ENCODE data around the gene E2F1.

E2F1 gene

GRCh38 chr20:33684533-33685327, 1.5 kb downstream of the E2F1 start:
- no peaks in the 10 kb centered on the region for H3K9me3 Mint-ChIP-seq
- no peak for ATAC-seq
- peaks cover 53% of the 10 kb centered on the region for H3K4me1 Mint-ChIP-seq
- H3K36me3 Mint-ChIP-seq = no peaks in the 10 kb centered on the region
- H3K4me3 Mint-ChIP-seq = peak overlapping the region; percentile 86
- peak overlapping the region; percentile 84 for H3K27ac Mint-ChIP-seq
- H3K27me3 Mint-ChIP-seq = no peaks in the 10 kb centered on the region

GRCh38 chr20:33681728-33682353, 4.3 kb downstream of the E2F1 start:
- peaks cover 53% of the 10 kb centered on the region for H3K4me1 Mint-ChIP-seq
- no peaks in the 10 kb centered on the region for H3K9me3 Mint-ChIP-seq
- H3K4me3 Mint-ChIP-seq = no peak overlapping the region
- H3K27ac Mint-ChIP-seq = peak overlapping the region; percentile 71
- H3K36me3 Mint-ChIP-seq = no peaks in the 10 kb centered on the region
- no peaks in the 10 kb centered on the region for H3K27me3 Mint-ChIP-seq
- ATAC-seq = no peak

DNA sequence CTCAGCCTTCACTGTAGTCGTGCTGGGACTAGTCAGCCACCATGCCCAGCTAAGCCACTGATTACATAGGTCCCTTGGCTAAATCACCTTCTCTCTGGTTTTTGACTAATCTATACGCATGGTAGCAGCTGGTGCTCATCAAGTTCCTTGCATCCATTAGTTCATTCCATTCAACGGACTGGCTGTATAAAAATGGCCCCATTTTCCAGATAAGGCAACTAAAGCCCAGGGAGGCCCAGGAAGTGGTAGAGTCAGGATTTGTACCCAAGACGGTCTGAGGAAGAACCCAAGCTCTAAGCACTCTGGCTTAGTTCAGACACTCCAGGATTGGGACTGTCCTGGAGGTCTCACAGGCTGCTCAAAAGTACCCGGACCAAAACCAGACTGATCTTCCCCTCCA, 4.9 kb downstream of the E2F1 start:
- peaks cover 48% of the 10 kb centered on the region for H3K4me1 Mint-ChIP-seq
- H3K27me3 Mint-ChIP-seq = no peaks in the 10 kb centered on the region
- no peaks in the 10 kb centered on the region for H3K36me3 Mint-ChIP-seq
- H3K9me3 Mint-ChIP-seq = no peaks in the 10 kb centered on the region
- no peak overlapping the region for H3K4me3 Mint-ChIP-seq
- no peak for ATAC-seq
- no peak overlapping the region for H3K27ac Mint-ChIP-seq

DNA sequence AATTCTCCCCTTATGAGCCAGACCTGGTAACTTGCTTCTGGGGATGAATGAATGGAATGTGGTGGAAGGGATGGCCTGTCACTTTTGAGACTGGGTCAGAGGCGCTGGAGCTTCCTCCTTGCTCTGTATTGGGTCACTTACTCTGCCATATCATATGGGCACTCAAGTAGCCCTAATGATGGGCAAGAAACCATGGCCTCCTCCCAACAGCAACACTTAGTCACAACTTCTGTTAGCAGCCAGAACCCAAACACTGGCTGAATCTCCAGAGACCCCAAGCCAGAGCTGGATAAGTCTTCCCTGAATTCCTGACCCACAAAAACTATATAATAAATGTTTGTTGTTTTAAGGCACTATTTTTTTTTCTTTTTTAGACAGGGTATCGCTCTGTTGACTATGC, 5.5 kb downstream of the E2F1 start:
- H3K27me3 Mint-ChIP-seq = no peaks in the 10 kb centered on the region
- H3K4me1 Mint-ChIP-seq = peaks cover 48% of the 10 kb centered on the region
- H3K27ac Mint-ChIP-seq = peak overlapping the region; percentile 32
- no peaks in the 10 kb centered on the region for H3K36me3 Mint-ChIP-seq
- no peak overlapping the region for H3K4me3 Mint-ChIP-seq
- no peaks in the 10 kb centered on the region for H3K9me3 Mint-ChIP-seq
- no peak for ATAC-seq

GRCh38 chr20:33679758-33680485, 6.3 kb downstream of the E2F1 start:
- peak; percentile 92 for ATAC-seq
- Mint-ChIP-seq H3K4me1 (peaks cover 45% of the 10 kb centered on the region), H3K27ac (peak overlapping the region; percentile 32), H3K36me3 (no peaks in the 10 kb centered on the region), H3K9me3 (no peaks in the 10 kb centered on the region), H3K27me3 (no peaks in the 10 kb centered on the region), H3K4me3 (peak overlapping the region; percentile 21)

DNA sequence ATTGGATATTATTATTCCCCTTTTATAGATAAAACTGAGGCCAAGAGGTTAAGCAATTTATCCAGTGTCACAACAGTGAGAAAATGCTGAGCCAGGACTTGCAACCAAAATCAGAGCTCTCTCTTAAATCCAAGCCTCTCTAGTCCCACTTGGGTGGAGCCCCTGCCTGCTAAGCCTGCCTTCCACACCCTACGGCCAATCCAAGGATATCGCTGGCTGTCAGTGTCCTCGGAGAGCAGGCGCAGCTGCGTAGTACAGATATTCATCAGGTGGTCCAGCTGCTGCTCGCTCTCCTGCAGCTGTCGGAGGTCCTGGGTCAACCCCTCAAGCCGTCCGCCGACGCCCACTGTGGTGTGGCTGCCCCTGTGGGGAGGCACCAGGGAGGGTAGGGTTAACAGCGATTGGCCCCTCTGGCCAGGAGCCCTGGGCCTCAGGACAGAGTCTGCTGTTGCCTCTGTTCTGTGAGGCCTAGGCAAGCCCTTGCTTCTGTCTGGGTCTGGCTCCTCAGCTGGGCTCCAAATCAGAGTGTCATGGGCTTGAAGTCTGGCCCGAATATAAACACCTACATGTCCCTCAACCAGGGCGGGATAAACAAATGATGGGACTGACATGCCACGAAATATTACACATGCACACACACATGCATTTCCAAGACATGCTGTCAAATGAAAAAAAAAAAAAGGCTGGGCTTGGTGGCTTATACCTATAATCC, 8.0 kb downstream of the E2F1 start:
- H3K4me1 Mint-ChIP-seq = peaks cover 49% of the 10 kb centered on the region
- no peaks in the 10 kb centered on the region for H3K27me3 Mint-ChIP-seq
- no peaks in the 10 kb centered on the region for H3K9me3 Mint-ChIP-seq
- no peak overlapping the region for H3K4me3 Mint-ChIP-seq
- H3K36me3 Mint-ChIP-seq = no peaks in the 10 kb centered on the region
- no peak for ATAC-seq
- peak overlapping the region; percentile 32 for H3K27ac Mint-ChIP-seq

DNA sequence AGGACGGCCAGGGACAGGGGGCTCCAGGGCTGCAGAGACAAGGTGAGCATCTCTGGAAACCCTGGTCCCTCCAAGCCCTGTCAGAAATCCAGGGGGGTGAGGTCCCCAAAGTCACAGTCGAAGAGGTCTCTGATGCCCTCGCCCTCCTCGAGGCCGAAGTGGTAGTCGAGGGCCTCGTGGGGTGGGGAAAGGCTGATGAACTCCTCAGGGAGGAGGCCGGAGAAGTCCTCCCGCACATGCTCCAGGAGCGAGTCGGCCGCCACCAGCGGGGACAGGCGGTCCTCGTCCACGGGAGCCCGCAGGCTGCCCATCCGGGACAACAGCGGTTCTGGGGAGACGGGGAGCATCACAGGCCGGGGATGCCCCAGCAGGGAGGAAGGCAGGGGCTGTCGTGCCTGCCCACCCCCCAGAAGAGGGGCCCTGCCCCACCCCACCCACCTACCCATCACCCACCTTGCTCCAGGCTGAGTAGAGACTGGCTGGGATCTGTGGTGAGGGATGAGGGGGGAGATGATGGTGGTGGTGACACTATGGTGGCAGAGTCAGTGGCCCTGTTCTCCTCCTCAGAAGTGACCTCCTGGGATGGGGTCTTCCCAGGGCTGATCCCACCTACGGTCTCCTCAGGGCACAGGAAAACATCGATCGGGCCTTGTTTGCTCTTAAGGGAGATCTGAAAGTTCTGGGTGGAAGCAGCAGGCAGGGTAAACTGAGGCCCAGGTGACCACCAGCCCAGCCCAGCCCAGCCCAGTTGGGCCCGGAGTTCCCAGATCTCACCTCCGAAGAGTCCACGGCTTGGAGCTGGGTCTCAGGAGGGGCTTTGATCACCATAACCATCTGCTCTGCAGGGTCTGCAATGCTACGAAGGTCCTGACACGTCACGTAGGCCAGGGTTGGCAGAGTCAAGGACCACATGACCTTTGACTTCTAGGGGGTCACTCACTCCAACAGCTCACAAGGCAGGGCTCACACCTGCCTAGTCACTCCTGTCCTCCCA, 9.2 kb downstream of the E2F1 start:
- H3K27ac Mint-ChIP-seq = peak overlapping the region; percentile 26
- no peaks in the 10 kb centered on the region for H3K36me3 Mint-ChIP-seq
- no peak for ATAC-seq

GRCh38 chr20:33676121-33676520, 10.1 kb downstream of the E2F1 start:
- H3K27me3 Mint-ChIP-seq = no peaks in the 10 kb centered on the region
- H3K27ac Mint-ChIP-seq = peak overlapping the region; percentile 15
- H3K4me1 Mint-ChIP-seq = peaks cover 49% of the 10 kb centered on the region
- ATAC-seq = no peak
- no peaks in the 10 kb centered on the region for H3K36me3 Mint-ChIP-seq
- H3K4me3 Mint-ChIP-seq = no peak overlapping the region
- H3K9me3 Mint-ChIP-seq = no peaks in the 10 kb centered on the region

More for the DNA sequence above, 9.2 kb downstream of the E2F1 start:
- peaks cover 52% of the 10 kb centered on the region for H3K4me1 Mint-ChIP-seq
- no peaks in the 10 kb centered on the region for H3K27me3 Mint-ChIP-seq
- H3K9me3 Mint-ChIP-seq = no peaks in the 10 kb centered on the region
- no peak overlapping the region for H3K4me3 Mint-ChIP-seq

DNA sequence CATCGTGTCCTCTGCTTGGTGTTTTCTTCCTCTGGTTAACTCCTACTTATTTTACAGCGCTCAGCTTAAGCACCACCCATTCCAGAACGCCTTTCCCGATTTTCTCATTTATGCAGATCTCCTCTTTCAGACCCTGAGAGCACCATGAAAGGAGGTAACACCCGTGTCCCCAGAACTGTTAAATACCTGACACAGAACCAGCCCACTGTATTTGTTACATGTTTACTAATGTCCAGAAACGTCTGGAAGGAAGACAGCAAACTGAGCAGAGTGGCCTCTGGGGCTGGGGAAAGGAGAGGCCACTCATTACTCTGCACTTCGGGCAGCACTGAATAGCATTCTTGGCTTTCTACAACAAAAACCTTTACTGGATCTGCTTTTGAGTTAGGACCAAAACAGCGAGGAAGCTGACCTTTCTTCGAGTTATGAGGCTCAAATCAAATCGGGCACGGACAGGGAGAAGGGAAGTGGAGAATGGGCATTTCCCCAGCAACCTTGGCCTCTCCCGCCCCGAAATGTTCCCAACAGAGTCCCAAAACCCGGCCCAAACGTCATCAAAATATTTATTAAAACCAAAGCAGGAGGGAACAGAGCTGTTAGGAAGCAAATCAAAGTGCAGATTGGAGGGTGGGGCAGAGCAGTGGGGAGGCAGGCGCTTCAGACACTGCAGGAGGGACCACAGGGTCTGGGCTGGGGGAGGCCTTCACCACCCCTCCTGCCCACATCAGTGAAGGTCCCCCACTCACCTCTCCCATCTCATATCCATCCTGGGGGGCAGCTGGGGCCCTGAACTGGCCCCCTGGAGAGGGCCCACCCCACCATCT, 10.8 kb downstream of the E2F1 start:
- ATAC-seq = no peak
- H3K4me3 Mint-ChIP-seq = peak overlapping the region; percentile 61
- no peaks in the 10 kb centered on the region for H3K27me3 Mint-ChIP-seq
- H3K36me3 Mint-ChIP-seq = no peaks in the 10 kb centered on the region
- peaks cover 41% of the 10 kb centered on the region for H3K4me1 Mint-ChIP-seq
- no peaks in the 10 kb centered on the region for H3K9me3 Mint-ChIP-seq
- H3K27ac Mint-ChIP-seq = peak overlapping the region; percentile 17

GRCh38 chr20:33674294-33675135, 11.7 kb downstream of the E2F1 start, which contains the start of gene NECAB3:
TSS of gene NECAB3 (minus strand) at chr20:33674428. CDS start at chr20:33674352, 76 bp downstream.
- no peaks in the 10 kb centered on the region for H3K27me3 Mint-ChIP-seq
- H3K27ac Mint-ChIP-seq = peak within 1 kb of the TSS; percentile 81
- peaks cover 33% of the 10 kb centered on the region for H3K4me1 Mint-ChIP-seq
- no peaks in the 10 kb centered on the region for H3K36me3 Mint-ChIP-seq
- H3K9me3 Mint-ChIP-seq = no peaks in the 10 kb centered on the region
- H3K4me3 Mint-ChIP-seq = peak within 1 kb of the TSS; percentile 87
- ATAC-seq = peak; percentile 86

DNA sequence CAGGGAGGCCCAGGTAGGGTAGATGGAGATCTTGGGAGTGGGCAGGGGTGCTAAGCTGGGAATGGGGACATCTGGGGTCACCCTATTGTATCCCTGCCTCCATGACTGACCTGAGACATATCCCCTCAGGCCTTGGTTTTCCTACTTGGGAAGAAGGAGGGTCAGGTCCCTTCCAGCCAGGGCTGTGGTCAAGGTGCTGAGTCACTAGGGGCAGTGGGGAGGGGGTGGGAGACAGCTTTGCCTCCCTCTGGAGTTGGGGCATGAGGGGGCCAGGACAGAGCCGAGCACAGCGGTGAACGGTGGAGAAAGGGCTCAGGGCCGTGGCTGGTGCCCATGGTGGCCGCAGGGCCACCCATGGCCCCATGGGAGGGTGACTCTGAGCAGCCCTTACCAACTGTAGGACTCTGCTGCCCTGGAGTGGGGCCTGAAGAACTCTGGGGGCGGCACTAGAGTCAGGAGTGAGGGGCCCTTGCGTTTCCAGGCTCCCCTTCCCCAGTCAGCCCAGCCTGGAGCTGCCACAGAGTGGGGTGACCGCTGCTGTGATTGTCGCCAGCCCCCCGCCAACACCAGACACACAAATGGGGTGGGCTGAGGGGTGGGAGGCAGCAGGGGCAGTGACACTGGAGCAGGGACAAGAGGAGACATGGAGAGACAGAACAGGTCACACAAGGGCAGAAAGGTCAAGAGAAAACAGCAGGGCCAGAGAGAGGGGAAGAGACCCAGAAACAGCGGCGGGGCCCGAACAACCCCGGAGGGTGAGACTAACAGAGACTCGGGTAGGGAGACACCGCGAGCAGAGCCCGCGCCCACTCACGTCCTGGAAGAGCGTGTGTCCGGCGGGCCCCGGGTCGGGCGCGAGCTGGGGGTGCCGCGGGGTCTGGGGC, 12.5 kb downstream of the E2F1 start:
- no peaks in the 10 kb centered on the region for H3K27me3 Mint-ChIP-seq
- H3K4me3 Mint-ChIP-seq = peak overlapping the region; percentile 87
- H3K27ac Mint-ChIP-seq = peak overlapping the region; percentile 81
- ATAC-seq = peak; percentile 75
- H3K4me1 Mint-ChIP-seq = peaks cover 24% of the 10 kb centered on the region
- no peaks in the 10 kb centered on the region for H3K36me3 Mint-ChIP-seq
- no peaks in the 10 kb centered on the region for H3K9me3 Mint-ChIP-seq

- Mint-ChIP-seq H3K27ac (peak overlapping the region; percentile 81), H3K9me3 (no peaks in the 10 kb centered on the region), H3K4me3 (peak overlapping the region; percentile 87), H3K27me3 (no peaks in the 10 kb centered on the region), H3K36me3 (no peaks in the 10 kb centered on the region), H3K4me1 (peaks cover 25% of the 10 kb centered on the region)
- no peak for ATAC-seq
Measured at GRCh38 chr20:33673114-33673409, 13.1 kb downstream of the E2F1 start.
